ENCODE results near the gene HTRA3.

HTRA3 gene

GRCh38 chr4:8353158-8353669 lies 83.7 kb downstream of the HTRA3 start (continued):
- no peak for TF ChIP-seq CREB5 (CRISPR knock-in tag; IDR thresholded peaks at IDR 0.05; ENCODE audit: low read depth)
- TF ChIP-seq OSR1 (CRISPR knock-in tag; IDR thresholded peaks at IDR 0.05): no peak
- TF ChIP-seq ZNF70 (CRISPR knock-in tag; IDR thresholded peaks at IDR 0.05): no peak
- TF ChIP-seq RARB (CRISPR knock-in tag; IDR thresholded peaks at IDR 0.05): no peak
- no peak for TF ChIP-seq ZFP3 (CRISPR knock-in tag; IDR thresholded peaks at IDR 0.05)
- no peak for TF ChIP-seq PPARA (CRISPR knock-in tag; IDR thresholded peaks at IDR 0.05; ENCODE audit: borderline replicate concordance)

- TF ChIP-seq ZNF8 (CRISPR knock-in tag; IDR thresholded peaks at IDR 0.05) (no peak), GLIS3 (CRISPR knock-in tag; IDR thresholded peaks at IDR 0.05) (no peak), CREB5 (CRISPR knock-in tag; IDR thresholded peaks at IDR 0.05; ENCODE audit: low read depth) (no peak), ZFP30 (CRISPR knock-in tag; IDR thresholded peaks at IDR 0.05) (no peak), SNAI2 (CRISPR knock-in tag; IDR thresholded peaks at IDR 0.05) (no peak), ZFP3 (CRISPR knock-in tag; IDR thresholded peaks at IDR 0.05) (no peak), ISL1 (CRISPR knock-in tag; IDR thresholded peaks at IDR 0.05) (no peak), PATZ1 (CRISPR knock-in tag; IDR thresholded peaks at IDR 0.05; ENCODE audit: borderline replicate concordance) (no peak), ESRRG (CRISPR knock-in tag; IDR thresholded peaks at IDR 0.05) (no peak)
- ATAC-seq: peak; percentile 60
Measured at GRCh38 chr4:8353912-8354453, 84.4 kb downstream of the HTRA3 start.

GRCh38 chr4:8355306-8355705 lies 85.8 kb downstream of the HTRA3 start:
- TF ChIP-seq PATZ1 (CRISPR knock-in tag; IDR thresholded peaks at IDR 0.05; ENCODE audit: borderline replicate concordance): no peak
- no peak for TF ChIP-seq ARNTL (CRISPR knock-in tag; IDR thresholded peaks at IDR 0.05; ENCODE audit: borderline replicate concordance, low read depth)
- no peak for TF ChIP-seq PPARA (CRISPR knock-in tag; IDR thresholded peaks at IDR 0.05; ENCODE audit: borderline replicate concordance)
- no peak for ATAC-seq

- TF ChIP-seq GLIS3 (CRISPR knock-in tag; IDR thresholded peaks at IDR 0.05): no peak
- no peak for TF ChIP-seq ZNF70 (CRISPR knock-in tag; IDR thresholded peaks at IDR 0.05)
- peak; percentile 60 for ATAC-seq
Measured at GRCh38 chr4:8355864-8356565, 86.5 kb downstream of the HTRA3 start.

Data from SK-N-SH treated with all-trans-retinoic acid at 6 μM for 48 hours (cell line).